GM18867 (cell line): ENCODE measurements around the gene TMEM101.
"Not testable (repeated sequence)": the region's sequence is repeated elsewhere in the genome, so short reads cannot be mapped to it uniquely, and the experiment has no call there.

Experiments used
- ATAC-seq: cut with Tn5 transposase; IDR thresholded peaks from one replicate; pipeline ENCODE4 v1.9.1; 2021; ENCODE audit warnings: mild to moderate bottlenecking, moderate library complexity; ENCODE audit not compliant: unreplicated experiment

Gene TMEM101

DNA sequence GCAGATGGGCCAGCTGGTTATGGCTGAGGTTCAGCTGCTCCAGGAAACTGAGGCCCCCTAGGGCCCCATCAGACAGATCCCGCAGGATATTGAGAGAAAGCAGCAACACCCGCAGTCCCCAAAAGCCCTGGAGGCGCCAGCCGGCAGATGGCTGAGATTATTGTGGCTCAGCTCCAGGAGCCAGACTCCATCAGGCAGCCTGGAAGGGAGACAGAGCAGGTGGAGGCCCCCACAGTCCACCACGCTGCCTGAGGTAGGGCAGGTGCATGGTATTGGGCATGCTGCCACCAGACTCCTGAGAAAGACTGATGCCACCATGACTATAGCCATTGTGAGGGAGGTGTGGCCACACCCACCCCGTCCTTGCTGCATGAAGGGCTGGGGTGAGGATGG, 9.5 kb upstream of the TMEM101 start:
- no peak for ATAC-seq

- no peak for ATAC-seq
These were observed 8.9 kb upstream of the TMEM101 start for GRCh38 chr17:44023545-44024270.

DNA sequence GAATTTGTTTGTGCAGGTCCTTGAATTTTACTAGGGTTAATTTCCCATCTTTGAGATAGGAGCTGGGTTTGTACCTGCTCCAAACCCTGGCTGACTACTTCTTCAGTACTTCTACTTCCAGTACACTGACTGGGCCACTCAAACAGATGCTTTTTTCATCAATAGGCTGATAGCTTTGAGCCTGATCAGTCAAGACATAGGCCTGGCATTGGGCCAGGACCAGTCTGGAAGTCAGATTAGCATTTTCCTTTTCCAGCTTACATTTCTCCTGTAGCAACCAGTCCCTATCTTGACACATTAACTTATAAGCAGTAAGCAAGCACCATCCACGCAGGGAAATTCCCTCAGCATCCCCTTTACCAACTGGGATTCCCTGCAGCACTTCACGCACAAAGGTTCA, 7.5 kb upstream of the TMEM101 start:
- ATAC-seq, result no peak

DNA sequence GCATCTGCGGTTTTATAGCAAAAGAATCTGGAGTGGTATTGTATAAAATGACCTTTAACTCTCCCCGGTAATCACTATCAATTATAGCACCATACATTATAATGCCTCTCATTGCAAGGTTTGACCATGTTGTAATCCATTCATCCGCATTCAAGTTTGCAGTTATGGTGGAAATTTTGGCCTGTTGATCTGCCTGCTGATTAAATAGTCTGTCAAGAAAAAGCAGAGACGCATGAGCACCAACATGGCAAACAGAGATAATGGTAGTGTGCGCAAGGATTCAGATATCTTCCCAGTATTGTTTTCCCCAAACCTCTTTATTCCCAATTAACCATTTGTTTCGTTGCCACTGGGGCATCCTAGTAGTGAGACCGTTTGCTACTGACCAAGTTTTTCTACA, 6.5 kb upstream of the TMEM101 start:
- ATAC-seq, result not testable (repeated sequence)

DNA sequence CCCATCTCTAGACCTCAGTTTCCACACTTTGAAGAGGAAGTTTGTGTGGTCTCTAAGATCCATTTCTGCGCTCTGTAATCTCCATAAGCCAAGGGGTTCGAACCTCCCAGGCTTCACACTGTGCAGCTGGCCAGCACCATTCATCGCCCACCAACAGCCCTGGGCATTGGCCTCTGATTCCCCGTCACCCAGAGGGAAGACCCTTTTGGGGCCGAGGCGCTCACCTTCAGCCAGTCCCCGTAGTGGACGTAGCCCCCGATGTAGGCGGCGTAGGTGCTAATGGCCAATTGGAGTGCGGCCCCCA, 678 bp downstream of the TMEM101 start:
- ATAC-seq, result no peak

GRCh38 chr17:44012874-44013273, 1.9 kb downstream of the TMEM101 start:
- ATAC-seq, result no peak

GRCh38 chr17:44012391-44012790, 2.4 kb downstream of the TMEM101 start:
- ATAC-seq, result no peak

GRCh38 chr17:44011876-44012275, 2.9 kb downstream of the TMEM101 start:
- no peak for ATAC-seq

DNA sequence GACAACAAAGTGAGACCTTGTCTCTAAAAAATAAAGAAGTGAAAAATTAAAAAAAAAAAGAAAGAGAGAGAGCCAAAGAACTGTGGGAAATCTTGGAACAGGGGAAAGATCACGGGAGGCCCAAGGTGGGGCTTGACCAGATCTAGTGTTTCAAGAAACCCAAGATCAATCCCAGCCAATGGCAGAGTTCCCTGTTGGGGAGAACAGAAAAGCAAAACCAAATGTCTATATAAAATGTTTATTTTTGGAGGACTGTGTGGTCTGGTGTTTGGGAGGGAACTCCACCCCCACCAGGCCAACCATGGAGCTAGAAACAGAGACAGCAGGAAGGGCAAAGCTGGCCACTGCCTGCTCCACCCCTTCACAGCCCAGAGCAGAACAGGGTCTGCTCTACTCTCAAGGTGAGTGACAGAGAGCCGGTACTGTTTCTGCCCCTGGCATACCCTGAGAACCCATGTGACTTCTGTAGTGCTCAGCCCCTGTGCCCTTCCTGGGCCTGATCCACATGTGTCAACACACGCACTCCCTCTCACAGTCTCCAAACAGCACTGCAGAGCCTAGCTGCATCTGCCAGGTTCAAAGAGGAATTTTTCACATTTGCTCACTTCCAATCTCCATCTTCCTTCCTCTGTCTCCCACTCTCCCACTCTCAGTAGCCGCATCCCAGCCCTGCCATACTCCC, 3.7 kb downstream of the TMEM101 start:
- no peak for ATAC-seq

- no peak for ATAC-seq
These were observed 6.4 kb downstream of the TMEM101 start for GRCh38 chr17:44008205-44008909.

DNA sequence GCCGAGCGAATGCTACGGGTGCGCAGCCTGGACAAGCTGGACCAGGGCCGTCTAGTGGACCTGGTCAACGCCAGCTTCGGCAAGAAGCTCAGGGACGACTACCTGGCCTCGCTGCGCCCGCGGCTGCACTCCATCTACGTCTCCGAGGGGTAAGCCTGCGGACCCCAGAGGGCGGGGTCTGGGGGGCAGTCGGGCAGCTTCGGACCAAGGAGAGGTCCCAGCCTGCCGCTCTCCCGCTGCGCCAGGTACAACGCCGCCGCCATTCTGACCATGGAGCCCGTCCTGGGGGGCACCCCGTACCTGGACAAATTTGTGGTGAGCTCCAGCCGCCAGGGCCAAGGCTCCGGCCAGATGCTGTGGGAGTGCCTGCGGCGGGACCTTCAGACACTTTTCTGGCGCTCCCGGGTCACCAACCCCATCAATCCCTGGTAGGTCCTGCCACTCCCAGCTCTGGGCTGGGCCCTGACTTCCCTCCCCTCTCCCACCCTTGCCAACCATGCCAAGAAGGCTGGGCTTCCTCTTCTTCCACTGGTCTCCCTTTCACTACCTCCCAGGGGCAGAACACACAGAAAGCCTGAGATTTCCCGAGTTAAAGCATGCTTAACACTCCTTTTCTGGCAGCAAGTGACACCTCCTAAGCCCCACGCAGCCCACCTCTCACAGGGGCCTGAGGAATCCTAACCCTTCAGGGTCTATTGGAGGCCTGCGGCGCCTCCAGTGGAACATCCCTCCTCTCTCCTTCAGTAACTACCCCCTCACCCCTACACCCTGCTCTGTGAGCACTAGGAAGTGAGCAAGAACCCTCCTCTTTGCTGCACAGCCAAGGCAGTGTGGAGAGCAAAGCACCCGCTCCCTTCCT, 7.2 kb downstream of the TMEM101 start:
- ATAC-seq, result peak; percentile 9

DNA sequence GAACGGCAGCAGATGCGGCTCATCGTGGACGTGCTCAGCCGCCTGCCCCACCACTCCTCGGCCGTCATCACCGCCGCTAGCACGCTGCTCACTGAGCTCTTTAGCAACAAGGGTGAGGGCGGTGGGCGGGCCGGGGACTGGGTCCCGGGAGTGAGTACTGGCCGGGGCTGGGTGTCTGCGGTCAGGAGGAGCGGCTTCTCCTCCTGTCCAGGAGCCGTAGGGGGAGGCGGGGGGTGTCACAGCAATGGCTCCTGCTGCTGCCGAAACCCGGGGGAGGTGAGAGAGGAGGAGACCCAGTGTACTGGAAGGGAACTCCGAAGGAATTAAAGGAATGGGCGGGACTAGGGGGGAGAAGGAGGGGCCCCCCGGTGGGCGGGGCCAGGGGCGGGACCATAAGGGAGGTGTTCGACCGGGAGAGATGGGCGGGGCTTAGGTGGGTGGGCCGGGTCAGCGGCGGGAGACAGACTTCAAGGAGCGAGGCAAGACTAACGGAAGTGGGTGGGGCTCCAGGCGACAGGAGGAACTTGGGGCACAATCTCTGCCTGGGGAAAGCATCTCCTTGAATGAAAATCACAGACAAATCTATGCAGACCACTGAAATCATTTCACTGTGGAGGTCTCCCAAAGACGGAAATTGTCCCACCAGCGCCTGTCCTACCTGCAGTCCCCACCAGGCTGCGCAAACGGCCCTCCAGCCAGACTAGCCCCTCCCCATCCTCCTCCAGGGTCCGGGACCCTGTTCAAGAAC, 8.0 kb downstream of the TMEM101 start:
- ATAC-seq, result peak; percentile 71

GRCh38 chr17:44006272-44006597, 8.5 kb downstream of the TMEM101 start:
- peak; percentile 19 for ATAC-seq

DNA sequence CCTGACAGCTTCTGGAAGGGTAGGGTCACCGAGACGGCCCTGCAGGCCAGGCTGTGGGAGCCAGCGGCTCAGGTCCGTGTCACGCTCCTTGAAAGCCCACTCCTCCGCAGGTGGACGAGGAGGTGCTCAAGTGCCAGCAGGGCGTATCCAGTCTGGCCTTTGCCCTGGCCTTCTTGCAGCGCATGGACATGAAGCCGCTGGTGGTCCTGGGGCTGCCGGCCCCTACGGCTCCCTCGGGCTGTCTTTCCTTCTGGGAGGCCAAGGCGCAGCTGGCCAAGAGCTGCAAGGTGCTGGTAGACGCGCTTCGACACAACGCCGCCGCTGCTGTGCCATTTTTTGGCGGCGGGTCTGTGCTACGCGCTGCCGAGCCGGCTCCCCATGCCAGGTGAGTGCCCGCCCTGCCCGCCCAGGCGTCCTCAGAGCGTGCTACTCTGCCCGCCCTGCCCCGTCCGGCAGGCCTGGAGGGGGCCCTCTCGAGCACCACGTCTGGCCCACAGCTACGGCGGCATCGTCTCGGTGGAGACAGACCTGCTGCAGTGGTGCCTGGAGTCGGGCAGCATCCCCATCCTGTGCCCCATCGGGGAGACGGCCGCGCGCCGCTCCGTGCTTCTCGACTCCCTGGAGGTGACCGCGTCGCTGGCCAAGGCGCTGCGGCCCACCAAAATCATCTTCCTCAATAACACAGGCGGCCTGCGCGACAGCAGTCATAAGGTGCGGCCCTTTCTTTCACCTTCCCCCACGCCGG, 9.1 kb downstream of the TMEM101 start:
- ATAC-seq, result no peak

GRCh38 chr17:44004761-44005526, 9.8 kb downstream of the TMEM101 start:
- no peak for ATAC-seq

- ATAC-seq, result no peak
These were observed 10.5 kb downstream of the TMEM101 start, which contains the start of gene NAGS for GRCh38 chr17:44004077-44004760. Gene NAGS, plus strand, starts transcription at chr17:44004622. Its CDS starts 42 bp downstream, at chr17:44004664.

DNA sequence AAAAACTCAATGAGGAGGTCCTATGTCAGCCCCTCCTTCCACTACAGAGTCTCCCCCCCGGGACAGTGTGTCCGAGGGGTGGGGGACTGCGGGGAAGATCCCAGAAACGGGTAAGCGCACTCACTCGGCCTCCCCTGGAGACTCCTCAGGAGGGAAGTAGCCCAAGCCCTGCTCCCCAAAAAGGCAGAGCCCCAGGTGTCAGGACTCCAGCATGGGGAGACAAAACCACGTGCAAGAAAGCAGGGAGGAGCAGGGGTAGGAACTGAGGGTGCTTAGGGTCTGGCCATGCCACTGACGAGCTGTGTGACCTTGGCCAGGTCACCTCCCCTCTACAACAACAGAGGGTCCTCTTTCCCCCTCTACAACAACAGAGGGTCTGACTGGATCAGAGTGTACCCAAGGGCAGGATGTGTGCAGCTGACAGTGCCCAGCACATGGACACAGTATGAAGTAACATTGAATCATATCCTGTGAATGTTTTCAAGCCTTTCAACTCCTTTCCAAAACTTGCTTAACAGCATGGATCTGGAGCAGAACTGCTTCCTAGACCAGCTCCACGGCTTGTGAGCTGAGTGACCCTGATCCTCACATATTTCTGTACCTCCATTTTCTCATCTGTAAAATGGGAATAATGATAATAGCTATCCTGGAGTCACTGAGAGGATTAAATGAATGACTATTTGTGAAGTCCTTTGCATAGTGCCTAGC, 12.5 kb downstream of the TMEM101 start:
- no peak for ATAC-seq

GRCh38 chr17:44001461-44001920, 13.3 kb downstream of the TMEM101 start:
- no peak for ATAC-seq
